Thymus (tissue), 11 donors: Measurements from ENCODE around the gene PCDHGA2. TPM values are rescaled to one million over a fixed set of nuclear protein-coding genes. Genes with fewer than 3 reads are reported as not detected.
"Not testable (repeated sequence)": the region's sequence is repeated elsewhere in the genome, so short reads cannot be mapped to it uniquely, and the experiment has no call there.

ENCODE experiments used
- DNase-seq, 9 donors: peaks; one replicate each; pipeline ENCODE4 v3.0.0-alpha.2; 2013; ENCODE audit warnings: low spot score in 9 of 9, low read depth in 6 of 9, missing footprints in 1 of 9
- H3K27ac ChIP-seq, 2 donors: one replicate each; pipeline ENCODE4 v1.5.1; 2013; ENCODE audit warnings: control low read depth in 1 of 2, low read depth in 1 of 2, low read length in 1 of 2, mild to moderate bottlenecking in 1 of 2, moderate library complexity in 1 of 2
- H3K27me3 ChIP-seq, 2 donors: one replicate each; pipeline ENCODE4 v1.5.1; 2013; ENCODE audit warnings: low read length in 1 of 2; ENCODE audit not compliant: control insufficient read depth in 2 of 2, insufficient read depth in 1 of 2
- H3K36me3 ChIP-seq, 2 donors: one replicate each; pipeline ENCODE4 v1.5.1; 2013; ENCODE audit warnings: low read length in 1 of 2, mild to moderate bottlenecking in 1 of 2, moderate library complexity in 1 of 2; ENCODE audit not compliant: control insufficient read depth in 2 of 2, insufficient read depth in 2 of 2
- H3K4me1 ChIP-seq, 2 donors: one replicate each; pipeline ENCODE4 v1.5.1; 2013; ENCODE audit warnings: low read length in 2 of 2; ENCODE audit not compliant: control insufficient read depth in 2 of 2, insufficient read depth in 2 of 2
- H3K4me3 ChIP-seq, 2 donors: one replicate each; pipeline ENCODE4 v1.5.1; 2013; ENCODE audit warnings: low read length in 2 of 2, control low read depth in 1 of 2, mild to moderate bottlenecking in 1 of 2
- H3K9me3 ChIP-seq, 2 donors: one replicate each; pipeline ENCODE4 v1.5.1; 2013; ENCODE audit warnings: low read length in 1 of 2, mild to moderate bottlenecking in 1 of 2; ENCODE audit not compliant: control insufficient read depth in 2 of 2, insufficient read depth in 1 of 2
- WGBS: extraction: QIAGEN DNeasy Blood & Tissue Kit; methylation state at CpG from one replicate; pipeline ENCODE4 v1.1.7; 2013; 5-methylcytosine and 5-hydroxymethylcytosine counted together
- polyA plus RNA-seq: library from polyadenylated mRNA; stranded (reverse); fragments of 200-250 nt; gene quantifications from one replicate; pipeline ENCODE4 v1.2.3, GENCODE V29; 2013
- total RNA-seq: library from RNA; stranded (reverse); fragments of 120-200 nt; gene quantifications from one replicate; pipeline ENCODE4 v1.2.4, GENCODE V29; 2013
- donor health status: healthy.

The PCDHGA2 gene
- total and polyA plus RNA-seq, 2 donors, result 0.19 to 0.46 TPM

DNA sequence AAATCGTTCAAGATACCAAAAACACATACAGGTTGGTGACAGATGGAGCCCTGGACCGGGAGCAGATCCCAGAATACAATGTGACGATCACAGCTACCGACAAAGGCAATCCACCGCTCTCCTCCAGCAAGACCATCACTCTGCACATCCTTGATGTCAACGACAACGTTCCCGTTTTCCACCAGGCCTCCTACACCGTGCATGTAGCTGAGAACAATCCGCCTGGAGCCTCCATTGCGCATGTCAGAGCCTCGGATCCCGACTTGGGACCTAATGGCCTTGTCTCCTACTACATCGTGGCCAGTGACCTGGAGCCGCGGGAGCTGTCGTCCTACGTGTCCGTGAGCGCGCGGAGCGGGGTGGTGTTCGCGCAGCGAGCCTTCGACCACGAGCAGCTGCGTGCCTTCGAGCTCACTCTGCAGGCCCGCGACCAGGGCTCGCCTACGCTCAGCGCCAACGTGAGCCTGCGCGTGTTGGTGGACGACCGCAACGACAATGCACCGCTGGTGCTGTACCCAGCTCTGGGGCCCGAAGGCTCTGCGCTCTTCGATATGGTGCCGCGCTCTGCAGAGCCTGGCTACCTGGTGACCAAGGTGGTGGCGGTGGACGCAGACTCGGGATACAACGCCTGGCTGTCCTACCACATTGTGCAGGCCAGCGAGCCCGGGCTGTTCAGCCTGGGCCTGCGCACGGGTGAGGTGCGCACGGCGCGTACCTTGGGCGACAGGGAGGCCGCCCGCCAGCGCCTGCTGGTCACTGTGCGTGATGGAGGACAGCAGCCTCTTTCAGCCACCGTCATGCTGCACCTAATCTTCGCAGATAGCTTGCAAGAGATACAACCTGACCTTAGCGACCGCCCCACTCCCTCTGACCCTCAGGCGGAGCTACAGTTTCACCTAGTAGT, 33.3 kb downstream of the PCDHGA2 start:
- no peak for DNase-seq
- Histone ChIP-seq H3K4me3 (no peak overlapping the region), H3K9me3 (peaks cover 12 to 50% of the 10 kb centered on the region in 2 donors), H3K27me3 (peaks cover 0 to 65% of the 10 kb centered on the region in 2 donors), H3K36me3 (no peaks in the 10 kb centered on the region), H3K27ac (no peak overlapping the region), H3K4me1 (no peaks in the 10 kb centered on the region)
- WGBS, result 44% methylated on average over 69 of the region's 69 CpGs

- H3K4me1 ChIP-seq, result no peaks in the 10 kb centered on the region
- no peaks in the 10 kb centered on the region for H3K36me3 ChIP-seq
- WGBS, result 28% methylated on average over 27 of the region's 27 CpGs
- peaks cover 12 to 54% of the 10 kb centered on the region in 2 donors for H3K9me3 ChIP-seq
- peak in 1 of 9 donors; percentile 9 for DNase-seq
- peaks cover 0 to 61% of the 10 kb centered on the region in 2 donors for H3K27me3 ChIP-seq
- H3K27ac ChIP-seq, result no peak within 1 kb of the TSS
- no peak within 1 kb of the TSS for H3K4me3 ChIP-seq
Measured at GRCh38 chr5:141373673-141374317, 35.2 kb downstream of the PCDHGA2 start, which contains the start of gene PCDHGA6. Gene PCDHGA6 (plus strand): TSS chr5:141373891. CDS start chr5:141374084, 193 bp downstream.

DNA sequence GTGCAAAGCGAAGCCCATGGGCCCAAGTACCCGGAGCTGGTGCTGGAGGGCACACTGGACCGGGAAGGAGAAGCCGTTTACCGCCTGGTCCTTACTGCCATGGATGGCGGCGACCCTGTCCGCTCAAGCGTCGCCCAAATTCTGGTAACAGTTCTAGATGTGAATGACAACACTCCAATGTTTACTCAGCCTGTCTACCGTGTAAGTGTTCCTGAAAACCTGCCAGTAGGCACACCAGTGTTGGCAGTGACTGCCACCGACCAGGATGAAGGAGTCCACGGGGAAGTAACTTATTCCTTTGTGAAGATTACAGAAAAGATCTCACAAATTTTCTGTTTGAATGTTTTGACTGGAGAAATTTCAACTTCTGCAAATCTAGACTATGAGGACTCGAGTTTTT, 36.1 kb downstream of the PCDHGA2 start:
- Histone ChIP-seq H3K4me3 (no peak overlapping the region), H3K36me3 (no peaks in the 10 kb centered on the region), H3K27me3 (peaks cover 0 to 59% of the 10 kb centered on the region in 2 donors), H3K27ac (no peak overlapping the region), H3K4me1 (no peaks in the 10 kb centered on the region), H3K9me3 (peaks cover 12 to 54% of the 10 kb centered on the region in 2 donors)
- 69% methylated on average over 14 of the region's 14 CpGs for WGBS
- DNase-seq, result no peak

- not testable (repeated sequence) for DNase-seq, H3K27ac ChIP-seq, H3K4me1 ChIP-seq, H3K4me3 ChIP-seq, H3K36me3 ChIP-seq
- Histone ChIP-seq H3K9me3 (peaks cover 12 to 47% of the 10 kb centered on the region in 2 donors), H3K27me3 (peaks cover 0 to 50% of the 10 kb centered on the region in 2 donors)
- WGBS, result 62% methylated on average over 40 of the region's 48 CpGs
Measured at GRCh38 chr5:141375444-141376155, 37.0 kb downstream of the PCDHGA2 start.

DNA sequence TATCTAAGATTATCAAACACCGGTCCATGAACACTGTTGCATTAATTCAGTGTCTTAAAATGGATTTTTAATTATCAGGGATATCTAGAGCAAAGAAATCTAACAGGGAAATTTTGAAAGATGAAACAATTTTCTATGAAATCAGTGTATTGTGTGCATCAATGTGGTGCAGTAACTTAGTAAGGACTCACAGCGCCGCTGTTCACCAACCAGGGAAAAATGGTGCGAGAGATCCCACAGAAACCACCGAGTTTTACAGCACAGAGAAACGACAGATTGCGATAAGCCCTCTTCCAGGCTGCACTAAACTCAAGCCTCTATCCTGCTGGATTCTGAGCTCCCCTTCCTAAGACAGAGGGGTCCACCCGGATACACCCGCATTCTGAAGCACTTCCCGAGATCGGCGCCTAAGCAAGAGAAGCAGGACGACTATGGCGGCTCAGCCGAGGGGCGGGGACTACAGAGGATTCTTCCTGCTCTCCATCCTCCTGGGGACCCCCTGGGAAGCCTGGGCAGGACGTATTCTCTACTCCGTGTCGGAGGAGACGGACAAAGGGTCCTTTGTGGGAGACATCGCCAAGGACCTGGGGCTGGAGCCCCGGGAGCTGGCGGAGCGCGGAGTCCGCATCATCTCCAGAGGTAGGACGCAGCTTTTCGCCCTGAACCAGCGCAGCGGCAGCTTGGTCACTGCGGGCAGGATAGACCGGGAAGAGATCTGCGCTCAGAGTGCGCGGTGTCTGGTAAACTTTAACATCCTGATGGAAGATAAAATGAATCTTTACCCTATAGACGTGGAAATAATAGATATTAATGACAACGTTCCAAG, 44.1 kb downstream of the PCDHGA2 start, which contains the start of gene PCDHGA7:
Gene PCDHGA7, plus strand, starts transcription at position 274 of the 826 bp plus-strand sequence. Its CDS starts 158 bp downstream, at position 432.
- no peaks in the 10 kb centered on the region for H3K4me1 ChIP-seq
- WGBS, result 23% methylated on average over 37 of the region's 37 CpGs
- peaks cover 3 to 39% of the 10 kb centered on the region in 2 donors for H3K27me3 ChIP-seq
- H3K9me3 ChIP-seq, result peaks cover 7 to 25% of the 10 kb centered on the region in 2 donors
- no peaks in the 10 kb centered on the region for H3K36me3 ChIP-seq
- no peak for DNase-seq
- H3K27ac ChIP-seq, result no peak within 1 kb of the TSS
- H3K4me3 ChIP-seq, result peak within 1 kb of the TSS in 1 of 2 donors; percentile 27

GRCh38 chr5:141383345-141383744, 44.8 kb downstream of the PCDHGA2 start:
- DNase-seq, result no peak
- H3K4me1 ChIP-seq, result no peaks in the 10 kb centered on the region
- H3K36me3 ChIP-seq, result no peaks in the 10 kb centered on the region
- H3K4me3 ChIP-seq, result no peak overlapping the region
- peaks cover 7 to 24% of the 10 kb centered on the region in 2 donors for H3K9me3 ChIP-seq
- WGBS, result 47% methylated on average over 21 of the region's 21 CpGs
- H3K27ac ChIP-seq, result no peak overlapping the region
- H3K27me3 ChIP-seq, result peaks cover 3 to 42% of the 10 kb centered on the region in 2 donors

GRCh38 chr5:141384471-141385267, 46.1 kb downstream of the PCDHGA2 start:
- WGBS, result 60% methylated on average over 43 of the region's 43 CpGs
- Histone ChIP-seq H3K36me3 (no peaks in the 10 kb centered on the region), H3K9me3 (peaks cover 8 to 34% of the 10 kb centered on the region in 2 donors), H3K27ac (no peak overlapping the region), H3K4me3 (no peak overlapping the region), H3K27me3 (peaks cover 3 to 55% of the 10 kb centered on the region in 2 donors), H3K4me1 (no peaks in the 10 kb centered on the region)
- DNase-seq, result no peak
